COLO829 (cell line): Measurements from ENCODE around the gene STXBP6.
"Not testable (repeated sequence)": the region's sequence is repeated elsewhere in the genome, so short reads cannot be mapped to it uniquely, and the experiment has no call there.

Experiments used
- DNase-seq: peaks from one replicate; pipeline ENCODE4 v3.0.0; 2012; ENCODE audit warnings: low spot score

The STXBP6 gene

DNA sequence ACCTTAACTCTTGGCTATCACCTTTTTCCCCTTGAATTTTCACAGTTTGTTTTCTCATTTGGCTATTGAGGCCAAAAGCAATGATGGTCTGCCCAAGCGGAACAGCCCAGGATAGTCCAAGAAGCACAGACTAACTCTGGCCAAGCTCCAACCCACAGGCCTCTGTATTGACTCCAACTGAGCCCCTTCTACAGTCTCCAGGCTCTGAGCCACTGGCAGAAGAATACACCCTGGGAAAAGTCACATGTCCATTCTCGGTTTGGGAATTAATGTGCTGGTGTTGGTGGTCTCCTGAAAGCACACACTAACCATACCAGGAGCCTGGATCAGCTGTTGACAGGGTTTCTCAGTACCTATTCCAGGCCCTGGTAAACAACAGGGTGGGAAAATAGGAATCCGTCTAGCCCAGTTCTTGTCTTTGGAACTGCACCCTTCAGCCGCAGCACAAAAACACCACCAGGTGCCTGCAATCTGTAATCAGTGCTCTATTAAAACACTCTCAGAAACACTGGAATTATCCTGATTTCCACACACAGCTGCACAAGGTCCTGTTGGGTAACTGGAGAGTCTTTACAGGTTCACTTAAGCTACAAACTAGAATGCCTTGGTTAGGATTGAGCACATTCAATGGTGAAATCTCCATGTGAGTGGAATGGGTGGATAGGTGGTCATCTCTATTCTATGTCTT, 63.6 kb downstream of the STXBP6 start:
- no peak for DNase-seq

- DNase-seq = no peak
Observed at GRCh38 chr14:24984846-24985589, 64.9 kb downstream of the STXBP6 start.

GRCh38 chr14:24982472-24983155, 67.3 kb downstream of the STXBP6 start:
- no peak for DNase-seq

- no peak for DNase-seq
Observed at GRCh38 chr14:24979725-24980239, 70.2 kb downstream of the STXBP6 start.

- DNase-seq = no peak
Observed at GRCh38 chr14:24978862-24979724, 70.9 kb downstream of the STXBP6 start.

- DNase-seq = no peak
Observed at GRCh38 chr14:24976602-24977001, 73.3 kb downstream of the STXBP6 start.

GRCh38 chr14:24975393-24975792, 74.6 kb downstream of the STXBP6 start:
- DNase-seq = no peak

DNA sequence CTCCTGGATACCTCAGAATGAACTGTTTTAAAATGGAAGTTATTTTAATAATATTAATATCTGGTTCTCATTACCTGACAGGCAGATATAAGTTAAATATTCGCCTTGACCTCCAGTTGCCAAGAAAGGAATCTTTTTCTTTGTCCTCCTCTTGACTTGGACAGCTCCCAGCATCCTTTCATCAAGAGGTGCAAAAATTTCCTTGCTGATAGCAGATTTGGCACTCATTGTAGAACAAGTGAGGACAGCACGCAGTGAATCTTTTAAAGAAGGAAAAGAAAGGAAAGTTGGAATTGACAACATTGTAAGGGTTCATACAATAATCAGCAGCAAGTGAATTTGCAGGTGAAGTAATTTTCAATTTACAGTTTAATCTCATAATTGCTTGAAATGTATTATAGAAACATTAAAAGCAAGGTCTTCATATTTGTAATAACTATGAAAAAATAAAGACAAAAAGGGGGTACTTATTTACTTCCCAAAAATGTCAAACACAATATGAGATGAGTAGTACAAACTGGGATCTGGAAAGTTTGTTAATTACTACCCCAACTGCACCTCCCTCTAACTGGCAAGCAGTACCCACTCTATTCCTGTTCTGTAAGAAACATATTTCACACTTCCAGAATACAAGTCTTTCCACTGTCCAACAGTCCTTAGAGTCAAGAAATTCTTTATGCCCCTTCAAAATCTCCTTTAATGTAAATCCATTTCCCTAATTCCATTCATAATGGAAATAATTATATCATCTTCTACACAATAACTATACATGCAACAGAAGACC, 75.2 kb downstream of the STXBP6 start:
- no peak for DNase-seq

GRCh38 chr14:24972844-24973243, 77.1 kb downstream of the STXBP6 start:
- DNase-seq = no peak

GRCh38 chr14:24971255-24971654, 78.7 kb downstream of the STXBP6 start:
- no peak for DNase-seq

- no peak for DNase-seq
Observed at GRCh38 chr14:24966579-24966964, 83.4 kb downstream of the STXBP6 start.

DNA sequence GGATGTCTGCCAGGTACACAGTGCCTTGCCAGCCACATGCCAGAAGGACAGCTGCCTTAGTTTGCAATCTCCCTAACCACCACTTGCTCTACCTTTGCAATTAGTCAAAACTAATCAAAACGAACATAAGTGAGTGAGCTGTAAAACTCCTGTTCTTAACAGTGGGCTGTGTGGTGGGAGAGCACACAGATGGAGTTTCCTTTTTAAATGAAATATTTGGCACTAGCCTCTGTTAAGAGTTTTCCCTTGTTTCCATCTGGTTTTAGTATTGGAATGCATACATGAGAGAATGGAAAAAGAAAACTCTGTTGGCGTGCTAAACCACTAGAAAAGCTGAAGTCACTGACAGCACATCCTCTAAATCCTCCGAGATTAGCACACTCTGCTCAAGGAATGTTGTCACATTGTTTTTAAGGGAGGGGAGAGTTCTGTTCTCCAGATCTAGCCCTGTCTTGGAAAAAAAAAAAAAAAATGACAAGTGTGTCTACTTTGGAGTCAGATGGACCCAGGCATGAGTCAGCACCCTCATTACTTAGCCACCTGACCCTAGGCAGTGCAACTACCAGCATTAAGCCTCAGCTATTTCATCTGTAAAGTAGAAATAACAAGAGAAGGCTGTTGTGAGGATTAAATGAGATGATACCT, 83.9 kb downstream of the STXBP6 start:
- peak; percentile 41 for DNase-seq

GRCh38 chr14:24965578-24965933, 84.4 kb downstream of the STXBP6 start:
- no peak for DNase-seq

DNA sequence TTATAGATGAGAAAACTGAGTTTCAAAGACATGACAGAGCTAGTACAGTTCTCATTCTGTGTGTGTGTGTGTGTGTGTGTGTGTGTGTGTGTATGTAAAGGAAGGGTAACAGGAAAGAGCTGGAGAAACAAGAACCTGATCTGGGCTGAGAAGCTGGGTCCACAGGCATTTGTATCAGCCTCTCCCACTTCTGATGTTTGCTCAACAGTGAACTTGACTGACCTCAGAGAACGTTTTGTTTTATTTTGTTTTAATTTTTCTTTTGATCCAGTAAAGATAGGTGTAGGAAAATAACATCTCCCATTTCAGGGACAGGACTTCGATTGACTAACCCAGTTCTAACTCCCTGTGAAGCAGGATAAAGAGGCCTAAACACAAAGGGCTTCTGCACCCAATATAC, 85.4 kb downstream of the STXBP6 start:
- DNase-seq = no peak

DNA sequence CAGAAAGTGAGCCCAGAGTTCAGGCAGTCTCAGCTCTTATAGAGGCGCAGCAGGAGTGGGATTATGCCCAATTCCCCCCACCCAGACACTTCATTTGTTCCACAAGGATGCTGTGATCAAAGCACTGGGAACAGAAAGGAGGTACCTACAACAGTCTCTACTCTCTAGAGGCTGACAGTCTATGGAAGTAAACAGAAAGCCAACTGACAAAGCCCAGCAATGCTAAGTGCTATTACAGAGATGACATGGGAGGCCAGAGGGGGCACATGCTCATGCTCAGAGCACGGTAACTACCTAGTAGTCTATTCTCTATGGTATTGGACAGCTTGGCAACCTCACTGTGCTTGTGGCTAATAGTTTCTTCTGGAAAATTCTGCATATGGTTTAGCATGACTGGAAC, 85.9 kb downstream of the STXBP6 start:
- DNase-seq = no peak

GRCh38 chr14:24962118-24962517, 87.8 kb downstream of the STXBP6 start:
- DNase-seq = not testable (repeated sequence)

DNA sequence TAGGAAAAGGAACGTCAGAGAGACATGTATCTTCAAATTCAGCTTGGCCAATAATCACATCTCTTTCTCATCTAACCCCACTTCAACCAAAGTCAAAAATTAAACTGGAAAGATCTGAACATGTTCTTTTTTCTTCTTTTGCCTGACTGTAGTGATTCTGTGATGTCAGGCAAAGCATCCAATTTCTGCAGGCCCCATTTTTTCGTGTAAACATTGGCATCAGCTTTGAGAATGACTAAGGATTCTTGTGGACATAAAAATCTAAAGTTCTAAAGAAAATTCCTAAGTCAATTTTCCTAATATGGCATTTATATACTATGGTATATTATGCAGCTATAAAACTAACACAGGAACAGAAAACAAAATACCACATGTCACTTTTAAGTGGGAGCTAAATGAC, 89.1 kb downstream of the STXBP6 start:
- DNase-seq = no peak

DNA sequence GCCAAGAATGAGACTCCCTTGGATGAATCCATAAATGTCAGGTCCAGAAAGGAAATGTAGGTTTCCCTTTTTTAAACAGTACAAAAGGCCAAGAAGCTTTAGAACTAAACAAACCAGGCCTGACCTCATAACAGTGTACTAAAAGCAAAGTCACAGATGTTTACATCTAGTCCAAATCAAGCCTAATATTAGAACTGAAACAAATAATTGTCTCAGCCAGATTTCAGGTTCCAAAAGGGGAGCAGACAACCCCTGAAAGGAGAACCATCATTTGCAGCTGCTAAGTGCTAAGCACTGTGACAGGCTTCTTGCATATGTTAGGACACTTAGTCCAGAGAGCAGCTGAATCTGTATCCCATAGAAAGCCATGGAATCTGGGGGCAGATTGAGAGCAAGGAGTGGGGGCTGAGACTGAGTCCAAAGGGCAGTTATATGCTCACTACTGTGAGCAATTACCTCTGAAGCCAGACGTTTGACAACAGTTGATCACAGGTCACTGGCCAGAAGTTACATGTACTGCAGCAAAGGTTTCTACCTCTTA, 90.1 kb downstream of the STXBP6 start:
- no peak for DNase-seq

GRCh38 chr14:24958271-24958670, 91.7 kb downstream of the STXBP6 start:
- peak; percentile 85 for DNase-seq

DNA sequence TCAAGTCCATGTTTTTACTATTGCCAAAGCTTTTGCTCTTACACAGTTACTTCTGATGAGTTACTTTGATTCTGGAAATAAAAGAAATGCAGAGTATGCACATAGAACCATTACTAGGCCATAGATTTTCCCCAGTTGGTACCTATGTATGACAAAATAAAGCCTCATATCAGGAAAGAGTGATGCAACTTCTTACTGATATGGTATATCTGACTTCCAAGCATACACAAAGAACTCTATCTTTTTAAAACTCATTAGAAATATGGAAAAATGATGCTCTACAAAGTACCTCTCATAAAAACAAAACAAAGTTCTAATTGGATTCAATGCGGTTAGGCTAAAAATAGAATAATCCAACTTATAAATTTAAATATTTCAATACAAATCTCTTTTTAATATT, 92.1 kb downstream of the STXBP6 start:
- no peak for DNase-seq
